GM06990 (cell line): ENCODE measurements around the gene CLIC2.
"Not testable (repeated sequence)": the region's sequence is repeated elsewhere in the genome, so short reads cannot be mapped to it uniquely, and the experiment has no call there.

Source experiments
- DNase-seq: peaks from one replicate; pipeline ENCODE4 v3.0.0-alpha.2; 2011; ENCODE audit not compliant: insufficient read length; ENCODE audit errors: extremely low read depth
- H3K27me3 ChIP-seq: replicated peaks from 2 replicates; pipeline ENCODE4 v1.6.0; 2011; ENCODE audit warnings: low read length; ENCODE audit not compliant: control insufficient read depth, insufficient read depth
- H3K36me3 ChIP-seq: 2 replicates; pipeline ENCODE4 v1.5.1; 2011; ENCODE audit warnings: low read length; ENCODE audit not compliant: control insufficient read depth, insufficient read depth
- H3K4me3 ChIP-seq: replicated peaks from 2 replicates; pipeline ENCODE4 v1.5.1; 2011; ENCODE audit warnings: low read depth, mild to moderate bottlenecking, control low read depth, low read length
- CTCF ChIP-seq: IDR thresholded peaks from 2 replicates; pipeline ENCODE4 v1.5.1; 2011; ENCODE audit warnings: low read length, control low read depth, mild to moderate bottlenecking, inconsistent platforms; ENCODE audit not compliant: insufficient read depth, poor library complexity, severe bottlenecking

The CLIC2 gene

DNA sequence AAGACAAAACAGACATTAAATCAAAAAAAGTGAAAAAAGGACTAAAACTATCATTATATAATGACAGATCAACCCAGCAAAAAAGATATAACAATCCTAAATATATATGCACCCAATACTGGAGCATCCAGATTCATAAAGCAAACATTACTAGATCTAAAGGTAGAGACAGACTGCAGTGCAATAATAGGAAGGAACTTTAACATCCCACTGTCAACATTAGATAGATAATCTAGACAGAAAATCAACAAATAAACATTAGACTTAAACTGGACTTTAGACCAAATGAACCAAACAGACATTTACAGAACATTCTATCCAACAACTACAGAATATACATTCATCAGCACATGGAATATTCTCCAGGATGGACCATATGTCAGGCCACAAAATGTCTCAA, 40.6 kb downstream of the CLIC2 start:
- Histone ChIP-seq H3K36me3 (no peaks in the 10 kb centered on the region), H3K4me3 (no peak overlapping the region), H3K27me3 (no peaks in the 10 kb centered on the region)
- DNase-seq = no peak
- no peak for TF ChIP-seq CTCF

DNA sequence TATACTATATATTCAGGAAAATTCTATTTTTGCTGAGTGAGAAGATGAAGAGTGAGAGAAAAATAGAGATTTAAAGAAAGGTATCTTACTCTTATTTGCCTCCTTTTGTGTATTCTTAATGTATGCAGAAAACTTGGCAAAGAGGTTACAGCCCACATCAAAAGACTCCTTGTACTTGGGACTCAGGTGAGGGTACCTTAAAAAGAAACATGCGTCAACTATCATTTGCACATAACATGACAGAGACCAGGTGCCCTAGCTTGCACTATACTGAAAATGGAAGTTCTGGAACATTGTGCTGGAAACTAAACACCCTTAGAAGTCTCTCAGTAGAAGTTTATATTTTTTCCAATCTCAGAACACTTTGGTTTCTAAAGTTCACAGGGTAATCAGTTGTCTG, 54.5 kb downstream of the CLIC2 start:
- Histone ChIP-seq H3K27me3 (no peaks in the 10 kb centered on the region), H3K4me3 (no peak overlapping the region), H3K36me3 (no peaks in the 10 kb centered on the region)
- TF ChIP-seq CTCF = no peak
- no peak for DNase-seq

GRCh38 chrX:155270969-155271368, 63.4 kb downstream of the CLIC2 start:
- no peaks in the 10 kb centered on the region for H3K27me3 ChIP-seq
- DNase-seq = no peak
- H3K4me3 ChIP-seq = no peak overlapping the region
- TF ChIP-seq CTCF = no peak
- no peaks in the 10 kb centered on the region for H3K36me3 ChIP-seq

DNA sequence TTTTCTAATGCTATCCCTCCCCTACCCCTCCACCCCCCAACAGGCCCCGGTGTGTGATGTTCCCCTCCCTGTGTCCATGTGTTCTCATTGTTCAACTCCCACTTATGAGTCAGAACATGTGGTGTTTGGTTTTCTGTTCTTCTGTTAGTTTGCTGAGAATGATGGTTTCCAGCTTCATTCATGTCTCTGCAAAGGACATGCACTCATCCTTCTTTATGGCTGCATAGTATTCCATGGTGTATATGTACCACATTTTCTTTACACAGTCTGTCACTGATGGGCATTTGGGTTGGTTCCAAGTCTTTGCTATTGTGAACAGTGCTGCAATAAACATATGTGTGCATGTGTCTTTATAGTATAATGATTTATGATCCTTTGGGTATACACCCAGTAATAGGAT, 66.4 kb downstream of the CLIC2 start:
- not testable (repeated sequence) for DNase-seq, H3K36me3 ChIP-seq, H3K4me3 ChIP-seq, H3K27me3 ChIP-seq

DNA sequence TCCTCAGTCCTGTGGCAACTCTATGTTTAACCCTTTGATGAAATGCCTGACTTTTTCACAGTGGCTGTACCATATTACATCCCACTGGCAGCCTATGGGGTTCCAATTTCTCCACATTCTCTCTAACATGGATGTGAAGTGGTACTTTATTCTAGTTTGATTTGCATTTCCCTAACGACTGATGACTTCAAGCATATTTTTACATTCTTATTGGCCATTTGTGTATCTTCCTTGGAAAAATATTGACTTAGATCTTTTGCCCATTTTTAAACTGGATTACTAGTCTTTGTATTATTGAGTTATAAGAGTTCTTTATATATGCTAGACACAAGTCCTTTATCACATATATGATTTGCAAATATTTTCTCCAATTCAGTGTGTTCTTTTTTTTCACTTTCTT, 68.0 kb downstream of the CLIC2 start:
- H3K4me3 ChIP-seq = no peak overlapping the region
- H3K36me3 ChIP-seq = no peaks in the 10 kb centered on the region
- no peaks in the 10 kb centered on the region for H3K27me3 ChIP-seq
- no peak for TF ChIP-seq CTCF
- no peak for DNase-seq

- peak; percentile 4 for TF ChIP-seq CTCF
- Histone ChIP-seq H3K27me3 (no peaks in the 10 kb centered on the region), H3K4me3 (peak within 1 kb of the TSS; percentile 77), H3K36me3 (no peaks in the 10 kb centered on the region; the same call in 1 of the 2 replicates)
- peak; percentile 77 for DNase-seq
These were observed 70.4 kb downstream of the CLIC2 start, which contains the start of gene RAB39B for GRCh38 chrX:155263854-155264628. Gene RAB39B, minus strand, starts transcription at chrX:155264491. Its CDS starts 203 bp downstream, at chrX:155264288.
